GM21515 (cell line): ENCODE results near the gene SLC25A36.
"Not testable (repeated sequence)": the region's sequence is repeated elsewhere in the genome, so short reads cannot be mapped to it uniquely, and the experiment has no call there.

Experiments
- ATAC-seq: cut with Tn5 transposase; IDR thresholded peaks from one replicate; pipeline ENCODE4 v1.9.1; 2021; ENCODE audit not compliant: unreplicated experiment

SLC25A36 gene

GRCh38 chr3:140931016-140931454 lies 10.6 kb upstream of the SLC25A36 start:
- no peak for ATAC-seq

- no peak for ATAC-seq
Observed at GRCh38 chr3:140931801-140932200, 9.8 kb upstream of the SLC25A36 start.

GRCh38 chr3:140933109-140933508 lies 8.5 kb upstream of the SLC25A36 start:
- no peak for ATAC-seq

- no peak for ATAC-seq
Observed at GRCh38 chr3:140933552-140933951, 8.1 kb upstream of the SLC25A36 start.

- ATAC-seq: not testable (repeated sequence)
Observed at GRCh38 chr3:140939305-140939704, 2.3 kb upstream of the SLC25A36 start.

GRCh38 chr3:140941090-140941433 lies 574 bp upstream of the SLC25A36 start:
- no peak for ATAC-seq

- peak; percentile 46 for ATAC-seq
Observed at GRCh38 chr3:140942221-140943104, 827 bp downstream of the SLC25A36 start.

GRCh38 chr3:140943781-140944552 lies 2.3 kb downstream of the SLC25A36 start:
- no peak for ATAC-seq

GRCh38 chr3:140948460-140949249 lies 7.0 kb downstream of the SLC25A36 start:
- no peak for ATAC-seq

GRCh38 chr3:140950144-140950543 lies 8.5 kb downstream of the SLC25A36 start:
- no peak for ATAC-seq

GRCh38 chr3:140950863-140951262 lies 9.2 kb downstream of the SLC25A36 start:
- ATAC-seq: no peak

- ATAC-seq: not testable (repeated sequence)
Observed at GRCh38 chr3:140951750-140952149, 10.1 kb downstream of the SLC25A36 start.

- ATAC-seq: no peak
Observed at GRCh38 chr3:140953028-140953960, 11.7 kb downstream of the SLC25A36 start.

GRCh38 chr3:140954576-140954975 lies 12.9 kb downstream of the SLC25A36 start:
- no peak for ATAC-seq

- no peak for ATAC-seq
Observed at GRCh38 chr3:140955645-140956044, 14.0 kb downstream of the SLC25A36 start.

GRCh38 chr3:140956058-140956835 lies 14.6 kb downstream of the SLC25A36 start:
- ATAC-seq: no peak

GRCh38 chr3:140972833-140973232 lies 31.2 kb downstream of the SLC25A36 start:
- no peak for ATAC-seq

GRCh38 chr3:140974900-140975299 lies 33.3 kb downstream of the SLC25A36 start:
- ATAC-seq: no peak

- ATAC-seq: no peak
Observed at GRCh38 chr3:140980663-140981062, 39.0 kb downstream of the SLC25A36 start.
